LNCaP clone FGC (cell line): ENCODE results near the gene OR2A2.

ENCODE experiments used
- DNase-seq: peaks from one replicate; pipeline ENCODE4 v3.0.0-alpha.2; 2011; ENCODE audit warnings: low read depth
- H3K4me3 ChIP-seq: 2 replicates; pipeline ENCODE4 v1.5.1; 2011; ENCODE audit warnings: mild to moderate bottlenecking, low read depth, low read length, control low read depth
- TF ChIP-seq, protein P1 (sequence below): IDR thresholded peaks from 2 replicates; pipeline ENCODE4 v1.5.1; 2012; ENCODE audit warnings: mild to moderate bottlenecking; ENCODE audit not compliant: control insufficient read depth, insufficient read depth; ENCODE audit errors: extremely low read depth

Gene OR2A2, protein sequence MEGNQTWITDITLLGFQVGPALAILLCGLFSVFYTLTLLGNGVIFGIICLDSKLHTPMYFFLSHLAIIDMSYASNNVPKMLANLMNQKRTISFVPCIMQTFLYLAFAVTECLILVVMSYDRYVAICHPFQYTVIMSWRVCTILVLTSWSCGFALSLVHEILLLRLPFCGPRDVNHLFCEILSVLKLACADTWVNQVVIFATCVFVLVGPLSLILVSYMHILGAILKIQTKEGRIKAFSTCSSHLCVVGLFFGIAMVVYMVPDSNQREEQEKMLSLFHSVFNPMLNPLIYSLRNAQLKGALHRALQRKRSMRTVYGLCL

DNA sequence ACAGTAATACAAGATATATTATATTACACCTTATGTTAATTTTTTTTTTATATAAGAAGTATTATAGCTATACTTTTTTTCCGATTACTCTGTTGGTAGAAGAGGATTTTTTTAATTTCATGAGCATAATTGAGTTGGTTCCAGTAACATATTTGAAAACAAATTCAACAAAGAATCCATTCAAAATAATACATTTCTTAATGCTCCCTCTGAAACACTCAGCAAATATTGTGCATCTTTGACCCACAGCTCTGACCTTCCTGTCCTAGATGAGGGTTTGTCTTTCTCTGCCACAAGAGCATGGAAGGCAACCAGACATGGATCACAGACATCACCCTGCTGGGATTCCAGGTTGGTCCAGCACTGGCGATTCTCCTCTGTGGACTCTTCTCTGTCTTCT, at the start of gene OR2A2:
Gene OR2A2, plus strand, starts transcription at position 301 of the 400 bp plus-strand sequence. Its CDS starts 0 bp downstream, at position 301.
- TF ChIP-seq, protein P1, sequence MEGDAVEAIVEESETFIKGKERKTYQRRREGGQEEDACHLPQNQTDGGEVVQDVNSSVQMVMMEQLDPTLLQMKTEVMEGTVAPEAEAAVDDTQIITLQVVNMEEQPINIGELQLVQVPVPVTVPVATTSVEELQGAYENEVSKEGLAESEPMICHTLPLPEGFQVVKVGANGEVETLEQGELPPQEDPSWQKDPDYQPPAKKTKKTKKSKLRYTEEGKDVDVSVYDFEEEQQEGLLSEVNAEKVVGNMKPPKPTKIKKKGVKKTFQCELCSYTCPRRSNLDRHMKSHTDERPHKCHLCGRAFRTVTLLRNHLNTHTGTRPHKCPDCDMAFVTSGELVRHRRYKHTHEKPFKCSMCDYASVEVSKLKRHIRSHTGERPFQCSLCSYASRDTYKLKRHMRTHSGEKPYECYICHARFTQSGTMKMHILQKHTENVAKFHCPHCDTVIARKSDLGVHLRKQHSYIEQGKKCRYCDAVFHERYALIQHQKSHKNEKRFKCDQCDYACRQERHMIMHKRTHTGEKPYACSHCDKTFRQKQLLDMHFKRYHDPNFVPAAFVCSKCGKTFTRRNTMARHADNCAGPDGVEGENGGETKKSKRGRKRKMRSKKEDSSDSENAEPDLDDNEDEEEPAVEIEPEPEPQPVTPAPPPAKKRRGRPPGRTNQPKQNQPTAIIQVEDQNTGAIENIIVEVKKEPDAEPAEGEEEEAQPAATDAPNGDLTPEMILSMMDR: no peak
- no peak within 1 kb of the TSS for H3K4me3 ChIP-seq
- DNase-seq: no peak

DNA sequence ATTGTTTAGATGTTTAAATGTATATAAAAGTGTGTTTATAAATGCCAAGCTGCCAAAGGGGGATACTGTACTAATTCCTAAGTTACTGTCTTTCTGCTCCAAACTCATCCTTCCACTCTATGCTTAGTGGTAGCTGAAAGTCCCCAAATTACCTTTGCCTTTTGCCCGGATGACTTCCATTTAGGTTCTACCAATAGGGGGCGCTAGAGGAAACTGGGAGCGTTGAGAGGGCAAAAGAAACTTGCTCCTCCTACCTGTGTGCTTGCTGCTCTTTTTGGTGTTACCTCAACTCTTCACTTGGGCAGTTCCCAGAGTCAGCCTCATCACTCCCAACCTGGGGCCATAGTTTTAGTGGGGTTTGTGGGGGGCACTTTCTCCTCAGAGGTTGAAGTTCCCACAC, 45.7 kb upstream of the OR2A2 start:
- no peak overlapping the region for H3K4me3 ChIP-seq
- TF ChIP-seq, protein P1: peak; percentile 53
- DNase-seq: no peak

GRCh38 chr7:144069511-144069910, 39.9 kb upstream of the OR2A2 start, which contains the start of gene OR2A25:
Gene OR2A25 (plus strand): TSS chr7:144069811. CDS start chr7:144074220, 4,409 bp downstream.
- DNase-seq: no peak
- TF ChIP-seq, protein P1: no peak
- H3K4me3 ChIP-seq: no peak within 1 kb of the TSS

DNA sequence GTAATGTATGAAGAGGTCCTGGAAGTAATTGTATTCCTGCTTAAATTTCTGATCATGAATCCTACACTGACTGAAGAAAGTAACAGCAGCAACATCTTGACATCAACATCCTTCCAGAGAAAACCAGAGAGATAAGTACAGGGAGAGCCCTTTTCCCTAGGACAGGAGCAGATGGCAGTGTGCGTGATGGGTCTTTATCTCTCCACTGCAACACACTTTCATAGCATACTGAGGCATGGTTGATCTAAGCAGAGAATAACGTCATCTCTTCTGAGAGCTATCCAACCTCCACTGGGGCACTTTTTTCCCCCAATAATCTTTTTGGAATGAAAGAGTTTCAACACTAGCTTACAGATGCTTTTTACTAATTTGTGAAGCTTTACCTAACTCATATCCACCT, 39.4 kb upstream of the OR2A2 start:
- no peak for DNase-seq
- TF ChIP-seq, protein P1: no peak
- no peak overlapping the region for H3K4me3 ChIP-seq

DNA sequence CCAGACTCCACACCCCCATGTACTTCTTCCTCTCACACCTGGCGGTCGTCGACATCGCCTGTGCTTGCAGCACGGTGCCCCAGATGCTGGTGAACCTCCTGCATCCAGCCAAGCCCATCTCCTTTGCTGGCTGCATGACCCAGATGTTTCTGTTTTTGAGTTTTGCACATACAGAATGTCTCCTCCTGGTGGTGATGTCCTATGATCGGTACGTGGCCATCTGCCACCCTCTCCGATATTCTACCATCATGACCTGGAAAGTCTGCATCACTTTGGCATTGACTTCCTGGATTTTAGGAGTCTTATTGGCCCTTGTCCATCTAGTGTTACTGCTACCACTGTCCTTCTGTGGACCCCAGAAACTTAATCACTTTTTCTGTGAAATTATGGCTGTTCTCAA, 35.0 kb upstream of the OR2A2 start:
- DNase-seq: no peak
- H3K4me3 ChIP-seq: no peak overlapping the region
- TF ChIP-seq, protein P1: no peak

- no peak for DNase-seq
- TF ChIP-seq, protein P1: no peak
- H3K4me3 ChIP-seq: no peak within 1 kb of the TSS
Observed at GRCh38 chr7:144085978-144086377, 23.4 kb upstream of the OR2A2 start, which contains the start of gene OR2A12. Gene OR2A12 (plus strand): TSS chr7:144086278. CDS start chr7:144095108, 8,830 bp downstream.
